ENCODE measurements around the gene IRX5. TPM values are rescaled to one million over a fixed set of nuclear protein-coding genes. Genes with fewer than 3 reads are reported as not detected.

Gene IRX5
- total RNA-seq, 1 experiment from 2014 or later, result 3.1 TPM

DNA sequence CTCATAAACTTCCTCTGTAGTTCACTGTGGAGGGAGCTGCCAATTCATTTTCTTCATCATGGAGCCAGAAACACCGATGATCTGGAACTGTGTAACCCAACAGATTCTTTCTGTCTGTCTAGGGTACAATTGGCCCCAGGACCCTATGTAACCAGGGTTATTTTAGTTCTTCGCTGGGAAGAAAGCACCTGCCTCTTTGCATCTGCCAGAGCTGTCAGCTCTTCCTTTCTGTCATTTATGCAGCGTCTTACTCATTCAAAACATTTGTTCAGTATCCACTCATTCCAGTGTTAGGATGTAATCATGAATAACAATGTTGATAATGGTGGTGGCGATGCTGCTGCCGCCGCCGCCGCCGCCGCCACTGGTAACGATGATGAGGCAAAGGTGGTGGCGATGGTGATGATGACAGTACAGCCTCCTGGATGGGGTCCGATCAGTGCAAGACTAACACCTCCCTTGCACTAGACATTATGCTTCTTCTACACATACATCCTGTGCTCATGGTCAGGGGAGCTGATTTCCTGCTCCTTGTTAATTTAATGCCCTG lies 46.1 kb downstream of the IRX5 start:
- in situ Hi-C loops (cut with HindIII; ENCODE audit: low pct_unique_long_range_greater_than_20kb, low sequenced_read_pairs), result no loop called here
- DNase-seq (ENCODE audit: low read depth, low spot score), result no peak

DNA sequence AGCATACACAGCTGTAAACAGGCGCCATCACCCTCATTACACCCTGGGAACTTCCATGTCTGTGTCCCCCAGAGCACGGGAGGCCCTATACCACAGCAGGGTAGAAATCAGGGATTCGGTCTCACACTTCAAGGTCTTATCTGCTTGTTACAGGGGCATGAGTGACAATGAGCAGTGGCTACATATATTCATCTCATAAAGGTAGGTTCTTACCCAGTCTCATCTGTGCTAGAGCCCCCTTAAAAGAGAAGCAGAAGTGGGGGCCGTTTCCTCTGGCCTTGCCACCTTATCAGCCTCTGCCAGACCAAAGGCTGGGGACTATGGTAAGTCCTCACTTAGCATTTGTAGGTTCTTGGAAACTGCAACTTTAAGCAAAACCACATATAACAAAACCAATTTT lies 46.5 kb downstream of the IRX5 start:
- in situ Hi-C loops (cut with HindIII; ENCODE audit: low pct_unique_long_range_greater_than_20kb, low sequenced_read_pairs), result no loop called here
- DNase-seq (ENCODE audit: low read depth, low spot score), result no peak

DNA sequence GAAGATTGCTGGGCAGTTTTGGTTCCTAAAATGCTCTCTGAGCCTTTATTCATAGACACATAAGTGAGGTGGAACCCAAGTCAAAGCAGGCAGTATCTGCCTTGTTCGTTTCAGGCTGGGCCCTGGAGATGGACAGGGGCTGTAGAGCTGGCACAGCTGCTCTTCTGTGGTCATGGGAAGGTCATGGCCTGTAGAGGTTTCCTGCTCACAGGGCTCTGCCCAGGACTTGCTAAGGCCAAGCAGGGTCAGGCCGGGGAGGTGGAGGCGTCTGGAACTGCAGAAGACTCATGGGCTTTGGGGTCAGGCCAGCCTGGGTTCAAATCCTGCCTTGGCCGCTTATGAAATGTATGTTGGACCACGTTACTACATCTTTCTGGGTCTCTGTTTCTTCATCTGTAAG lies 50.2 kb downstream of the IRX5 start:
- in situ Hi-C loops (cut with HindIII; ENCODE audit: low pct_unique_long_range_greater_than_20kb, low sequenced_read_pairs), result no loop called here
- DNase-seq (ENCODE audit: low read depth, low spot score), result no peak

Data from SK-MEL-5 (cell line).